ENCODE data around the gene VCL.

VCL gene

GRCh38 chr10:74153123-74153522, 155.2 kb downstream of the VCL start:
- no peak for DNase-seq (ENCODE audit: low read depth in 1 of 2, low spot score in 1 of 2)
- Histone ChIP-seq H3K27me3 (ENCODE audit: insufficient read depth, poor library complexity, severe bottlenecking) (no peaks in the 10 kb centered on the region), H3K4me3 (replicated peaks; ENCODE audit: insufficient read depth, low read length) (peak overlapping the region; percentile 98), H3K27ac (replicated peaks) (peak overlapping the region; percentile 13; the same call in 1 of the 2 replicates)
- TF ChIP-seq POLR2AphosphoS5 (IDR thresholded peaks at IDR 0.05; ENCODE audit: low read depth) (no peak), SPI1 (IDR thresholded peaks at IDR 0.05; ENCODE audit: borderline replicate concordance, low read depth) (no peak), REST (IDR thresholded peaks at IDR 0.05; ENCODE audit: insufficient replicate concordance, low read depth) (no peak), GABPA (IDR thresholded peaks at IDR 0.05; ENCODE audit: low read depth) (no peak)
- TF ChIP-seq, protein P1, sequence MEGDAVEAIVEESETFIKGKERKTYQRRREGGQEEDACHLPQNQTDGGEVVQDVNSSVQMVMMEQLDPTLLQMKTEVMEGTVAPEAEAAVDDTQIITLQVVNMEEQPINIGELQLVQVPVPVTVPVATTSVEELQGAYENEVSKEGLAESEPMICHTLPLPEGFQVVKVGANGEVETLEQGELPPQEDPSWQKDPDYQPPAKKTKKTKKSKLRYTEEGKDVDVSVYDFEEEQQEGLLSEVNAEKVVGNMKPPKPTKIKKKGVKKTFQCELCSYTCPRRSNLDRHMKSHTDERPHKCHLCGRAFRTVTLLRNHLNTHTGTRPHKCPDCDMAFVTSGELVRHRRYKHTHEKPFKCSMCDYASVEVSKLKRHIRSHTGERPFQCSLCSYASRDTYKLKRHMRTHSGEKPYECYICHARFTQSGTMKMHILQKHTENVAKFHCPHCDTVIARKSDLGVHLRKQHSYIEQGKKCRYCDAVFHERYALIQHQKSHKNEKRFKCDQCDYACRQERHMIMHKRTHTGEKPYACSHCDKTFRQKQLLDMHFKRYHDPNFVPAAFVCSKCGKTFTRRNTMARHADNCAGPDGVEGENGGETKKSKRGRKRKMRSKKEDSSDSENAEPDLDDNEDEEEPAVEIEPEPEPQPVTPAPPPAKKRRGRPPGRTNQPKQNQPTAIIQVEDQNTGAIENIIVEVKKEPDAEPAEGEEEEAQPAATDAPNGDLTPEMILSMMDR (IDR thresholded peaks at IDR 0.05; ENCODE audit: insufficient read depth, low read length): no peak

DNA sequence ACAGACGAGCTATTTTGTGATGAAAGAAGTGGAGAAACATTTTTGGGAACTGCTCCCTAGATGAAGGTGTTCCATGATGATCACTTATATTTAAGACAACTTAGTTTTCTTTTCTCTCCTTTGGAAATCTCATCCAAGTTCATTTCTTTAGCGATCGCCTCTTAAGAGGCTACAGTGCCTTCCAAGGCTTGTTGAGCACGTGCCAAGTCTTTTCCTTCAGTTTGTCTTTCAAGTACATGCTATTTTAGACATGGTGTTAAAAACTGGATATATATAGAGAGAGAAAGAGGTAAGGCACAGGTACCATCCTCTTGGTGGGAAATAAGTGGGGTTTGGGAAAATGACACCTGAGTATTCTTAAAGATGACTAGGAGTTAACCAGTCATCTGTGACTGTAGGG, 155.8 kb downstream of the VCL start:
- Histone ChIP-seq H3K4me3 (replicated peaks; ENCODE audit: insufficient read depth, low read length) (peak overlapping the region; percentile 98; the same call in 1 of the 2 replicates), H3K27ac (replicated peaks) (peak overlapping the region; percentile 13; the same call in 1 of the 2 replicates)
- TF ChIP-seq REST (IDR thresholded peaks at IDR 0.05; ENCODE audit: insufficient replicate concordance, low read depth): no peak
- no peak for TF ChIP-seq POLR2AphosphoS5 (IDR thresholded peaks at IDR 0.05; ENCODE audit: low read depth)
- no peak for TF ChIP-seq GABPA (IDR thresholded peaks at IDR 0.05; ENCODE audit: low read depth)
- TF ChIP-seq, protein P1 (IDR thresholded peaks at IDR 0.05; ENCODE audit: insufficient read depth, low read length): no peak
- no peak for TF ChIP-seq SPI1 (IDR thresholded peaks at IDR 0.05; ENCODE audit: borderline replicate concordance, low read depth)

GRCh38 chr10:74156919-74157289, 159.0 kb downstream of the VCL start:
- Histone ChIP-seq H3K4me3 (replicated peaks; ENCODE audit: insufficient read depth, low read length) (no peak overlapping the region), H3K27me3 (ENCODE audit: insufficient read depth, poor library complexity, severe bottlenecking) (no peaks in the 10 kb centered on the region), H3K27ac (replicated peaks) (no peak overlapping the region; the same call in 1 of the 2 replicates)
- TF ChIP-seq SPI1 (IDR thresholded peaks at IDR 0.05; ENCODE audit: borderline replicate concordance, low read depth): peak; percentile 67; the same call in 1 of the 2 replicates
- TF ChIP-seq REST (IDR thresholded peaks at IDR 0.05; ENCODE audit: insufficient replicate concordance, low read depth): no peak
- 0 out of 2 replicates have a peak, but pooled peaks have one; percentile 33 for TF ChIP-seq POLR2AphosphoS5 (IDR thresholded peaks at IDR 0.05; ENCODE audit: low read depth)
- TF ChIP-seq, protein P1 (IDR thresholded peaks at IDR 0.05; ENCODE audit: insufficient read depth, low read length): no peak
- TF ChIP-seq GABPA (IDR thresholded peaks at IDR 0.05; ENCODE audit: low read depth): no peak
- DNase-seq (ENCODE audit: low read depth in 1 of 2, low spot score in 1 of 2): peak in 1 of 2 experiments; percentile 61

More for the DNA sequence above, 155.8 kb downstream of the VCL start:
- DNase-seq (ENCODE audit: low read depth in 1 of 2, low spot score in 1 of 2): no peak
- no peaks in the 10 kb centered on the region for H3K27me3 ChIP-seq (ENCODE audit: insufficient read depth, poor library complexity, severe bottlenecking)

All from HL-60 (cell line).